ENCODE measurements around the gene COL23A1.

COL23A1 gene

DNA sequence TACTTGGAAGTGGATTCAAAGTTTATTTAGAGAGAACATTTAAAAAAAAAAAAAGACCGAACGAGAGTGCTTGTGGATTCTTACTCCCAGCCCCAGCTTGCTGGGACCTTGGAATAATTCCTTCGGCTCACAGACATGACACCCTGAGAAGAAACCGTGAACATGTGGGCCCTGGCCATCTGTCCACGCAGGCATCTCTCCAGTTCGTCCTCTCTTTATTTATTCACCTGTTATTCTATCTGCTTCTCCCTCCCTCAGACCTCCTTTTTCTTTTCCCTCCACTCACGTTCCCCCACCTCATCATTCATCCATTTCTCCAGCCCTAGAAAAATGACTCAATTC, 263.8 kb downstream of the COL23A1 start:
- Mint-ChIP-seq H3K4me3 (peak overlapping the region; percentile 18), H3K9me3 (no peaks in the 10 kb centered on the region), H3K36me3 (ENCODE audit: low read depth) (no peaks in the 10 kb centered on the region), H3K27ac (peak overlapping the region; percentile 60), H3K27me3 (ENCODE audit: low read depth, poor library complexity) (peaks cover 14% of the 10 kb centered on the region), H3K4me1 (peaks cover 78% of the 10 kb centered on the region)
- TF ChIP-seq, protein P1, sequence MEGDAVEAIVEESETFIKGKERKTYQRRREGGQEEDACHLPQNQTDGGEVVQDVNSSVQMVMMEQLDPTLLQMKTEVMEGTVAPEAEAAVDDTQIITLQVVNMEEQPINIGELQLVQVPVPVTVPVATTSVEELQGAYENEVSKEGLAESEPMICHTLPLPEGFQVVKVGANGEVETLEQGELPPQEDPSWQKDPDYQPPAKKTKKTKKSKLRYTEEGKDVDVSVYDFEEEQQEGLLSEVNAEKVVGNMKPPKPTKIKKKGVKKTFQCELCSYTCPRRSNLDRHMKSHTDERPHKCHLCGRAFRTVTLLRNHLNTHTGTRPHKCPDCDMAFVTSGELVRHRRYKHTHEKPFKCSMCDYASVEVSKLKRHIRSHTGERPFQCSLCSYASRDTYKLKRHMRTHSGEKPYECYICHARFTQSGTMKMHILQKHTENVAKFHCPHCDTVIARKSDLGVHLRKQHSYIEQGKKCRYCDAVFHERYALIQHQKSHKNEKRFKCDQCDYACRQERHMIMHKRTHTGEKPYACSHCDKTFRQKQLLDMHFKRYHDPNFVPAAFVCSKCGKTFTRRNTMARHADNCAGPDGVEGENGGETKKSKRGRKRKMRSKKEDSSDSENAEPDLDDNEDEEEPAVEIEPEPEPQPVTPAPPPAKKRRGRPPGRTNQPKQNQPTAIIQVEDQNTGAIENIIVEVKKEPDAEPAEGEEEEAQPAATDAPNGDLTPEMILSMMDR (IDR thresholded peaks at IDR 0.05) = no peak
- DNase-seq = no peak

DNA sequence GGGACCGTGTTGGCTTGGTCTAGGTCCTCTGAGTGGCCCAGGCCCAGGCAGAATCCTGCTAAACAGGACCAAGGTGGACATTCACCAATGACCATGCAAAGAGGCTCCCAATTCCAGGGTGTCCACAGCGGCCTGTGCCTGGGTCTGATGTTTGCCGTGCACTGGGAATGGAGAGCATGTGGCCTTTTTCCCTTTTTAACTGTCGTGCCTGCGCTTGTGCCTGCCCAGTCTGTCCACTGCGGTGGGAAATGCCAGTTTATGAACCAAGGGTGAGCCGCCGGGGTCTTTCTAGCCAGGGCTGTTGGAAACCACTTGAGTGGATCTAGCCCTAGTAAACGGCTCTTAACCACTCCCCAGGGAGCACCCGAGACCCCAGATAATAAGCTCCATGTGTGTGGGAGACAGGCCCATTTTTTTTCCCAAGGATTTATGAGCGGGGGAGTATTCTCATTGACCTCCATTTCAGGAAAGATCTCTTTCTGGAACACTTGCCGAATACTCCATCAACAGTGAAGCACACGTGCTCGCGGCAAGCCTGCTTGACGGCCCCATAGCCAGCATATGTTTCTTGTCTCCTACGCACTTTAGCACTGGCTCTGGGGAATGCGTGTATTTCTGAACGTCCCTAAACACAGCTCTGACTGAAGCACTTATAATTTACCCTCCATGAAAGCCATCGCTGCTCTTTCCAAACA, 264.4 kb downstream of the COL23A1 start:
- TF ChIP-seq, protein P1 (IDR thresholded peaks at IDR 0.05) = no peak
- H3K36me3 Mint-ChIP-seq (ENCODE audit: low read depth) = no peaks in the 10 kb centered on the region
- H3K27ac Mint-ChIP-seq = peak overlapping the region; percentile 60
- H3K9me3 Mint-ChIP-seq = no peaks in the 10 kb centered on the region
- H3K4me3 Mint-ChIP-seq = no peak overlapping the region
- peak; percentile 56 for DNase-seq
- H3K4me1 Mint-ChIP-seq = peaks cover 78% of the 10 kb centered on the region
- peaks cover 13% of the 10 kb centered on the region for H3K27me3 Mint-ChIP-seq (ENCODE audit: low read depth, poor library complexity)

DNA sequence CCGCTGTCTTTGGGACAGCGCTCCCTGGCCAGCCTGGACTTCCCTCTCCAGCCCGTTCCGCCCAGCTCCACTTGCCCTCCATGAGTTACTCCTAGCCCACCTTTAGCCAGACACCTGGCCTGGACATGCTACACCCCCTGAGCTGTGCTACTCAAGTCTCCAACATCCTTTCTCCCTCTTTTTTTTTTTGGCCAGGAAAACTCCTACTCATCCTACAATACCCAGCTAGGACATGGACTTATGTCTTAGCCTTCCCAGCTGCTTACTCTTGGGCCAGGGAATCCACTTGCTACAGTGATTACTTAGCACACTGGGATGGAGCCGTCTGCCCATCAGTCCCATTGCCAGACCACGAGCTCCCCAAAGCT, 264.9 kb downstream of the COL23A1 start:
- Mint-ChIP-seq H3K27ac (peak overlapping the region; percentile 73), H3K4me3 (no peak overlapping the region), H3K36me3 (ENCODE audit: low read depth) (no peaks in the 10 kb centered on the region)

DNA sequence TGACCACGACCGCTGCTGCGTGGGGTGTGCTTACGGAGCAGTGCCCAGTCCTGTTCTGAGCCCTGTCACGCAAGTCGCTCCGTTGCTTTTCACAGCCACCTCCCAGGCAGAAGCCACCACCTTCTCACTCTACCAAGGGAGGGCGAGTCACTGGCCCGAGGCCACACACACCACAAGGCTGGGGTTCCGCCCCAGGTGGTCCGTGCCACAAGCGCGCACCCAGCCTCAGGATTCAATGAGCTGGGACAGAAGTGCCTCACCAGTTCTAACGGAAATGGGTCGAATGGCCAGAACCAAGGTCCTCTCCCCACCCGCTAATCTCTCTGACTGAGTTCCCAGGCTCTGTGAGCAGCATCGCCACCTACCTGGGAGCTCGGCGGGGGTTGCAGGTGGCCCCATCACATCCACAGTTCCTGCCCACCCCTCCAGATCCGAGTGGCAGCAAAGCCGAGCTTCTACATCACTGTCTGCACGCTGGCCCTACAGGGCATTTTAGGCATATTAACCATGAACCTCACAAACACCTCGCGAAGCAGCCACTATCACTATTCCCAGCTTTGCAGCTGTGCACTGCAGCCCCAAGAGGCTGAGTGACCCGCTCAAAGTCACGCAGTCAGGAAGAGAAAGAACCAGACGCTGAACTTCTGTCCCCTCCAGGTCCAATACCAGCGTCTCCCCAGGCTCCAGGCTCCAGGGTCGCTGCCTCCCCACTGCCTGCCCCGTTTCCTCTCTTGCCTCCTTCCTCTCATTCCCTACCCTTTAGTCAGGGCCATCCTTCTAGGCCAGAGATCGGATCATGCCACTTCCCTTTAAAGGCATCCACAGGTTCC, 265.5 kb downstream of the COL23A1 start:
- no peaks in the 10 kb centered on the region for H3K36me3 Mint-ChIP-seq (ENCODE audit: low read depth)
- H3K27ac Mint-ChIP-seq = peak overlapping the region; percentile 73
- H3K9me3 Mint-ChIP-seq = no peaks in the 10 kb centered on the region
- H3K4me3 Mint-ChIP-seq = peak overlapping the region; percentile 47
- H3K27me3 Mint-ChIP-seq (ENCODE audit: low read depth, poor library complexity) = peaks cover 13% of the 10 kb centered on the region
- TF ChIP-seq, protein P1 (IDR thresholded peaks at IDR 0.05) = no peak
- peaks cover 78% of the 10 kb centered on the region for H3K4me1 Mint-ChIP-seq
- no peak for DNase-seq

More for the DNA sequence above, 264.9 kb downstream of the COL23A1 start:
- peaks cover 76% of the 10 kb centered on the region for H3K4me1 Mint-ChIP-seq
- TF ChIP-seq, protein P1 (IDR thresholded peaks at IDR 0.05) = no peak
- no peaks in the 10 kb centered on the region for H3K9me3 Mint-ChIP-seq
- peaks cover 13% of the 10 kb centered on the region for H3K27me3 Mint-ChIP-seq (ENCODE audit: low read depth, poor library complexity)
- no peak for DNase-seq

DNA sequence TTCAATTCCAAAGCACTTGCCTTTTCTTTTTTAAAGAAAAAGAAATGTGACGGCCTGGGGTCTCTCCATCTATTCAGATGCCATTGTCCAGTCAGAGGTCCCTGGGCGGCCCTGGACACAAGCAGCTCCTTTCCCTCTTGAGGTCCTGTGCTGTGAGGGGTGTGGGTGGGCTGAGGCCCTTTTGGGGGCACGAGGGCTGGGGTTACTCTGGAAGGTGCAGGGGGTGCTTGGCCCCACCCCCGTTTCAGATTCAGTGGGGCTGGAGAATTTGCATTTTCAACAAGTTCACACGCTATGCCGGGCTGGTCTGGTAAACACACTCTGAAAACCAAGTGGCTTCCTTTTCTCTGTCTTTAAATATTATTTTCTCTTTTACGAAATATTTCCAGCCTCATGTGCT, 266.2 kb downstream of the COL23A1 start:
- Mint-ChIP-seq H3K9me3 (no peaks in the 10 kb centered on the region), H3K4me1 (peaks cover 76% of the 10 kb centered on the region), H3K4me3 (peak overlapping the region; percentile 47), H3K27me3 (ENCODE audit: low read depth, poor library complexity) (peaks cover 13% of the 10 kb centered on the region), H3K27ac (no peak overlapping the region), H3K36me3 (ENCODE audit: low read depth) (no peaks in the 10 kb centered on the region)
- no peak for DNase-seq
- TF ChIP-seq, protein P1 (IDR thresholded peaks at IDR 0.05) = no peak

All from nephron progenitor cell (in vitro differentiated cells).